Measurements from ENCODE around the gene CAMKK1.
"Not testable (repeated sequence)": the region's sequence is repeated elsewhere in the genome, so short reads cannot be mapped to it uniquely, and the experiment has no call there.

The CAMKK1 gene

GRCh38 chr17:3873862-3874261 lies 19.0 kb downstream of the CAMKK1 start:
- DNase-seq, result no peak

GRCh38 chr17:3870871-3871306 lies 22.0 kb downstream of the CAMKK1 start:
- DNase-seq, result no peak

- DNase-seq, result no peak
Observed at GRCh38 chr17:3867606-3868005, 25.2 kb downstream of the CAMKK1 start.

GRCh38 chr17:3867106-3867505 lies 25.7 kb downstream of the CAMKK1 start:
- DNase-seq, result no peak

- DNase-seq, result no peak
Observed at GRCh38 chr17:3866276-3866675, 26.6 kb downstream of the CAMKK1 start.

- no peak for DNase-seq
Observed at GRCh38 chr17:3865176-3865575, 27.7 kb downstream of the CAMKK1 start.

- DNase-seq, result no peak
Observed at GRCh38 chr17:3864534-3864933, 28.3 kb downstream of the CAMKK1 start.

- DNase-seq, result no peak
Observed at GRCh38 chr17:3861761-3862681, 30.8 kb downstream of the CAMKK1 start.

- no peak for DNase-seq
Observed at GRCh38 chr17:3860939-3861700, 31.7 kb downstream of the CAMKK1 start.

GRCh38 chr17:3859940-3860339 lies 32.9 kb downstream of the CAMKK1 start:
- no peak for DNase-seq

- no peak for DNase-seq
Observed at GRCh38 chr17:3857261-3858105, 35.4 kb downstream of the CAMKK1 start.

- DNase-seq, result not testable (repeated sequence)
Observed at GRCh38 chr17:3854204-3854603, 38.6 kb downstream of the CAMKK1 start.

- no peak for DNase-seq
Observed at GRCh38 chr17:3852561-3852960, 40.3 kb downstream of the CAMKK1 start.

- no peak for DNase-seq
Observed at GRCh38 chr17:3851461-3852100, 41.3 kb downstream of the CAMKK1 start.

GRCh38 chr17:3848229-3848835 lies 44.5 kb downstream of the CAMKK1 start:
- DNase-seq, result no peak

GRCh38 chr17:3847165-3847670 lies 45.6 kb downstream of the CAMKK1 start:
- no peak for DNase-seq

GRCh38 chr17:3846437-3847164 lies 46.3 kb downstream of the CAMKK1 start:
- no peak for DNase-seq

GRCh38 chr17:3845621-3846436 lies 47.0 kb downstream of the CAMKK1 start, which contains the start of gene NCBP3:
Gene NCBP3 (minus strand): TSS chr17:3846246. CDS start chr17:3846223, 23 bp downstream.
- DNase-seq, result peak; percentile 87

GRCh38 chr17:3845291-3845620 lies 47.6 kb downstream of the CAMKK1 start:
- DNase-seq, result peak; percentile 58

GRCh38 chr17:3844556-3844955 lies 48.3 kb downstream of the CAMKK1 start:
- not testable (repeated sequence) for DNase-seq
